ENCODE data around the gene SNCB.

The SNCB gene

DNA sequence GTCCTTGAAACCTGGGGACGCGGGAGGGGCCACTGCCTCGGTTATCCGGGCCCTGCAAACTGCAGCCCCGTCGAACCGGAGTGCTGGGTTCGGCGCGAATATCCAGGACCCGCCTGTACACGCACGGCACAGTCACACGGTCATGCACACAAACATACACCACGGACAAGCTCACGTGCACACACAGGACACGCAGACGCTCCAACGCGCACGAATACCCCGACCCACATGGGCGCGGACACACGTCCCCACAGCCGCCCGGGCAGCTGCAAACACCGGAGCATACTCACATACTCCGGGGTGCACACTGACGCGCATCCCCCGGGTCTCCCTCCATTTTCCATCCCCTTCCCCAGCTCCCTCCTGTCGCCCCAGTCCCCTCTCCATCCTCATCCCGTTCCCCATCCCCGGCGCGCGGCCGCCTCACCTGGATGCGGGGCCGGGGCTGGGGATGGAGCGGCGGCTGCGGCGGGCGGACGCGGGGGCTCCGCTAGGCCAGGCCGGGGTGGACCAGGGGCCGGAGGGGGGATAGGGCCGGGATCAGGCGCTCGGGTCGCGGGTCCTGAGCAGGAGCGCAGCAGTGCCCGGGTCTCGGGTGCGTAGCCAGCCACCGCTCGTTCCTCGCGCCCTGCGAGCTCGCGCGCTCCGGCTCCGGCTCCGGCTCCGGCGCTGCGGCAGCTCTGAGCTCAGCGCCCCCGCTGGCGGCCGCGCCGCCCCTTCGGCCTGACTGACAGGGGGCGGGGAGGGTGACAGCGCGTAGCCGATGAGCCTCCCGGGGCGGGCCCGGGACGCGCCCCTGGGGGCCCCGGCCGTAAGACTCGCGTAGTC, at the start of gene SNCB, which contains the start of gene EIF4E1B:
SNCB (minus strand) TSS at position 682 of the 828 bp plus-strand sequence. CDS start 880 bp downstream, outside the sequence.
EIF4E1B (plus strand) TSS at position 823 of the 828 bp plus-strand sequence. CDS start 12,113 bp downstream, outside the sequence.
- DNase-seq (ENCODE audit: low read depth in 3 of 3): peak in 1 of 3 experiments; percentile 33

DNA sequence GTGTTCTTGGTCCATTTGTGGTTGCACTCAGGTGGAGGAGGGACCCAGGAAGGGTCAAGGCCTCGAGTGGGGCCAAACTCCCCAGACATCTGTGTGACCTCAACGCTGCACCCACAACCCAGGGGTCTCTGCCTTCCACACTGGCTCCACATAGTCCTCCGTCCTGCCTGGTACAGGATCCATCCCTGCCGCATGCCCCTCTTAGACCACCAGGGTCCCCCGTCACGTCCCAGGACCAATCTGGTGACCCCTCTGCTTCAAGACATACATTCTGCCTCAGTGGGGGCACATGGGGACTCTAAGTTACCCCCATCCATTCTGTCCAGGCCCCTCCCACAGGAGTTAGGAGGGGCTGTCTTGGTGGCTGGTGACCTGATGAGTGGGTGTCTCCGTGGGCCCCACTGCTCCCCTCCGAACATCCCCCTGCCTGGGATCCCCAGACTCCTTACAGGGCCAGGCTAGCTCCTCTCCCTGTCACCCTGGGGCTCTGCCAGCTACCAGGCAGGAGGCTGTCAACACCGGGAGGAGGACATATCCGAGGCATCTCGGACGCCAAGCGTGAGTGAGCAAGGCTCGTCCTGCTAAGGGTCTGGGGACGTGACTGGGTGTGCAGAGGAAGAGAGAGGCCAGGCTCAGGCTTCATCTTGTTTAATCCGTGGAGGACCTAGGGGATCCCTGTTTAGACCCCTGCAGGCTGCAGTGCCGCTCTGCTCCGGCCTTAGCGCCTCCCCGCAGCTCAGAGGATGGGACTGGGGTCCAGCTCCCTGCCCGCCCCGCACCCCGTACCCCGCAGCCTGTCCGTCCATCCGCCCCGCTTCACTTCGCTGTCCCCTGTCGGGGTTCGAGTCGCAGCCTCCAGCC, 49.3 kb upstream of the SNCB start:
- DNase-seq (ENCODE audit: low read depth in 3 of 3): no peak

DNA sequence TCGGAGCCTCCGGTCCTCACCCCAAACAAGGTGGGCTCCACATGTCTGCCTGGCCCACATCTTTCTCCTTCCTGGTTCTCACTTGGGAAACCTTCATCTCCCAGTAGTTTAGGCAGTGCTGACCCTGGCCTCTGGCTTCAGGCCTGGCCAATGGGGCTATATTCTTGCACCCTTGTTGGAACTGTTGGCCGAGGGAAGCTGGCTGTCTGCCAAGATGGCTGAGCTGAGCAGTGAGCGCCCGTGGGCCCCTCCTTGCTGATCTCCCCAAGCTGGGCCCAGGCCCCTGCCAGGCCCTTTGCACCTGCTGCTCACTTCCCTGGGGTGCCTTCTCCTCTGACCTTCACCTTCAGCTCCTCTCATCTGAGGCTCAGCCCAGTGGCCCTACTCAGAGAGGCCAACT, 48.2 kb upstream of the SNCB start:
- DNase-seq (ENCODE audit: low read depth in 3 of 3): no peak

DNA sequence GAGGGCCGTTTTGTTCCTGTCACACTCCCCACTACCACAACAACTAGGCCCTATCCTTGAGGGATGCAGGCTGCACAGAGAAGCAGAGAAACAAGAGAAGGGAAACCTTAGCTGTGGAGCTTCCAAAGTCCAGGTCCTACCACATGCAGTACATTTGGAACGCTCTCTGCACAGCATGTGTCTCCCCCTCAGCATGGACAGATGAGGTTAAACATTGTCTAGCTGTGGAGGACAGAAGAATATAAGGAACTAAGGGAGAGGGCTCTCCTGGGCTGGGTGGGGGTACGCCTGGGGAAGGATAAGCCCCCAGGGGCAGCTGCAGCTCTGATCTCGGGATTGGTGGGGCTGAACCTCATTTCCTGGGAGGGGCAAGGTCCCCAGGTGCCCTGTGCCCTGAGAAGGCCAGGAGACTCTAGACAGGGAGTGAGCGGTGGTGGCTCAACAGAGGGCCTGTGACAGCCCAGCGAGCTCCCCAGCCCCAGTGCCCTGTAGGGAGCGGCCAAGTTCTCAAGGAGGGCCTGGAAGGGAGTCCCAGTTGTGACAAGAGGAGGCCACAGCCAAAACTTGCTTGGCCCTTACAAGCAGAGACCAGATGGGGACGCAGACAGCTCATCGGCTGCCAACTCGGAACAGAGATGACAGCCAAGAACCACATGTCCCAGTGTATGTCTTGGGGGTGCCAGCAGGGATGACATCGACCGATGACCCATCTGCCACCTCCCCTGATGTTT, 47.0 kb upstream of the SNCB start:
- no peak for DNase-seq (ENCODE audit: low read depth in 3 of 3)

DNA sequence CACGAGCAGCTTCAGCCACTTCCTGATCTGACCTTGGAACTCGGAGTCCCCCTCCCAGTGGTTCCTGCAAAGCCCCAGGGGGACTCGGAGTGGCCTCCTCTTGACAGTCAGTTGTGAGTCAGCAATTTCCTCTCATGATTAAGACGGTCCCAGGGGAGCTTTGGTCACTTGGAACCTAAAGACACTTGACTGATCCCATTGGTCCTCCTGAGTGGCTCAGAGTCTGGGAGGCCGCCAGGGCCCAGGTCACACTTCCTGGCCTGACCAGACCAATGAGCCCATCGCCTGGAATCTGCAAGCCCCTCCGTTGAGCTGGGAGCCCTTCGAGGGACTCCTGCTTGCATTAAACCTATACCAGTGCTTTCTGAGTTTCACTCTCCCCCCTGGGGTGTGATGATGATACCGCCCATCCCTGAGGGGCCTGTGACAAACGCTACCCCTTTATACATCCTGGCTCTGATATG, 46.1 kb upstream of the SNCB start:
- DNase-seq (ENCODE audit: low read depth in 3 of 3): no peak

DNA sequence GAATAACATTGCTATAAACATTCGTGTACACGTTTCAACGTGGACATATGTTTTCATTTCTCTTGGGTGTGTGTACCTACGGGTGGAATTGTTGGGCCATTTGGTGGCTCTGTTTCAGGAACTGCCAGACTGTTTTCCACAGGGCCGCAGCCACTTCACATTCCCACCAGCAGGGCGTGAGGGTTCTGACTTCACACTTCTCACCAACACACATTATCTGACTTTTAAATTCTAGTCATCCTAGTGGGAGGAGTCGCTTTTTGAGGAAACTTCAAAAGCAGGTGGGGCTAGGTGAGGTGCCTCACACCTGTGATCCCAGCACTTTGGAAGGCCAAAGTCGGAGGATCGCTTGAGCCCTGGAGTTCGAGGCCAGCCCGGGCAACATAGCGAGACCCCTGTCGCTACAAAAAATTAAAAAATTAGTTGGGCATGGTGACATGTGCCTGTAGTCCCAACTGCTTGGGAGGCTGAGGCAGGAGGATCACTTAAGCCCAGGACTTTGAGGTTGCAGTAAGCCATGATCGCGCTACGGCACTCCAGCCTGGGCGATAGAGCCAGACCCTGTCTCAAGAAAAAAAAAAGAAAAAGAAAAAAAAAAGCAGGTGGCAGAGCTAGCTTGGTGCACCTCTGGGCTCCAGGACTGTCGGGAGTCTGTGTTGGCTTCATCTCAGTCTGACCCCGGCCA, 45.5 kb upstream of the SNCB start:
- DNase-seq (ENCODE audit: low read depth in 3 of 3): no peak

DNA sequence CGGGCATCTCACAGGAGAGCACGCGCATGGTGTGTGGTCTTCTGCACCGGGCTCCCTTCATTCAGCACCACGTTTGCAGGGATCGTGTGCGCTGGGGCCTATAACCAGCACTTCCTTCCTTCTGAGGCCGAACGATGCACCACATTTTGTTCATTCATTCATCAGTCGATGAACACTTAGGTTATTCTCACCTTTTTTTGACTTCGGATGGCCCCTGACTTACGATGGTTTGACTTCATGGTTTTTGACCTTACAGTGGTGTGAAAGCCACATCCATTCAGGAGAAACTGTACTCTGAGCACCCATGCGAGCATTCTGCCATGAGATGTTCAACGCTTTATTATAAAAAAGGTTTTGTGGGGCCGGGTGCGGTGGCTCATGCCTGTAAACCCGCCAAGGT, 44.5 kb upstream of the SNCB start:
- DNase-seq (ENCODE audit: low read depth in 3 of 3): no peak

DNA sequence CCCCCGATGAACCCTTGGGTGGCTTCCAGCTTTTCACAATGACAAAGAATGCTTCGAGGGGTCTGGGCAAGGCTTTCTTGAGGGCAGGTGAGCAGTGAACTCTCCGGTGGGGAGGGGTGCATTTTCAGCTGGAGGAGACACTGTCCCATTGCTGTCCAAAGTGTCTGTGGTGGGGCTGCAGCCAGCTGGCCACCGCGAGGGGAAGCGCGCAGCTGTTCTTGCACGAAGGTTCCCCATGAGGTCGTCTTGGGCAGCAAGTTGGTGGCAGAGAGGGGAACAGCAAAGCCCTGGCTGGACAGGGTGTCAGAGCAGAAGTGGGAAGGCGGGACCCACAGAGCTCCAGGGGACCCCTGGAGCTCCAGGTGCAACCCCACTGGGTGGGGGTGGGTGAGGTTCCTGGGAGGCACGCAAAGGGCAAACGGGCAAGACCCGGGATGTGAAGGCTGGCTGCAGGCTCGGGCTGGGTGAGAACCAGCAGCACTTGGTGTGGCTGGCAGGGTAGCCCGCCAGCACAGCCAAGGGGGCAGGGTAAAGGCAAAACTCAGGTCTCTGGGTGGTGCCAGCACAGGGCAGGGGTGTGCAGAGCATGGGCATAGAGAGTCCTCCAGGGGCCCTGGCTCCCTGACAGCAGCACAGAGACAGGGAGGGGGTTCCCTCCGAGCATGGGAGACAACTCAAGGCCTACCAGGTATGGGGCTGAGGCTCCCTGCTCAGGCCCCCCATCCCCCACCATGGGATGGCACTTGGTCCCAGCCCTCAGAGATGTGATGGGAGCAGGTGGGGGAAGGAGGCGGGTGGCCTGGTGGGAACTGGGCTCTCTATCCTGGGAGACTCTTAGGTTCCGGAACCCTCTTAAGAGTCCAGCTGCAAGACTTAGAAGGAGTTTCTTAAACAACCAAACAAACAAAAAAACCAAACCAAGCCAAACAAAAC, 43.6 kb upstream of the SNCB start:
- DNase-seq (ENCODE audit: low read depth in 3 of 3): no peak

DNA sequence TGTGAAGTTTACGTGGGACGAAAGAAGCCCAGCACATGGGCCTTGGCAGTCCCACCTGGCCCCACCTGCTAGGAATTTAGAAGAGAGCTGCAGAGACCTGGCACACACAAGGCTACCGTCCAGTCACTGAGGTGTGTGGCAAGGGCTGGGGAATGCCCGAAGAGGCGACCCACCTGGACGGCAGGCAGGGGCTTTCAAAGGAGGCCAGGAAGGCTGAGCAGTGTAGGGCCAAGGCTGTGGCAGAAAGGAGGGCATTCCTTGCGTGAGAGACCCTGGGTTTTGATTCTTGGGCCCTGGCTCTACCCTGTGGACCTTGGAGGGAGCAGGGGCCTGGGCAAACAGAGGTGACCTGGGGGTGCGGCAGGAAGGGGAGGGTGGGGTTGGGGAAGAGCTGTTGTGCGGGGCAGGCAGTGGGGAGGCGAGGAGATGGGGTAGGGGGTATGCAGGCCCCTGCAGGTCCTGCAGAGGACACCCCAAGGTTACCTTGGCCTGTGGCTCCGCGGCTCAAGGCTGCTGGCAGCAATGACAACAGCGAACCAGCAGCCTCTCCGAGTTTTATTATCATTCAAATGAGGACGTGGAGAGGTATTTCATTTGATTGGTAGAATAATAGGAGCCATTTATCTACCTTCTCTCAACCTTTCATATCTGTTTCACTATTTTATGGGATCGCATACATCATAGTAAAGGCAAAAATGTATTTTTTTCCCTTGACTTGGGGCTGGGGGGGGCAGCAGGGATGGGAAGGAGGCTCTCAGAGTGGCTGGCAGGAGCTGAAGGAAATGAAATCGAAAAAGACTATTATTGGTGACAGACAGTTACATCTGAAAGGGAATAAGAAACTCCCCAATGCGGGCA, 41.8 kb upstream of the SNCB start:
- no peak for DNase-seq (ENCODE audit: low read depth in 3 of 3)

DNA sequence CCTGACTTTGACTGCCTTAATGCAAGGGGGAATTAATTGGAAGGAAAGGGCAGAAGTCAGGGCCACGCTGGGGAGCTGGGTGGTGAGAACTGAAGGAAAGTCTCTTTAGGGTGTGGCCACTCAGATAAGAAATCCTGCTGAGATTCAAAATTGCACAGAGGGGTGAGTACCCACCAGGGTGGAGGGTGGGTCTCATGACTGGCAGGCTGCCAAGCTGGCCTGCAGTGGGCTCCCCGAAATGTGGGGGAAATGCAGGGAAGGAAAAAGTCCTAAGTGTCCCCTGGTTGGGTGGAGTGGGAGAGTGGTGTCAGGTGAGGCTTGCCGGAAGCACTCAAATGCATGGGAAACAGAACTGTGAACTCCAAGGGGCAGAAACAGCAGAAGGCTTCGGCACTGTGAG, 41.1 kb upstream of the SNCB start:
- DNase-seq (ENCODE audit: low read depth in 3 of 3): no peak

DNA sequence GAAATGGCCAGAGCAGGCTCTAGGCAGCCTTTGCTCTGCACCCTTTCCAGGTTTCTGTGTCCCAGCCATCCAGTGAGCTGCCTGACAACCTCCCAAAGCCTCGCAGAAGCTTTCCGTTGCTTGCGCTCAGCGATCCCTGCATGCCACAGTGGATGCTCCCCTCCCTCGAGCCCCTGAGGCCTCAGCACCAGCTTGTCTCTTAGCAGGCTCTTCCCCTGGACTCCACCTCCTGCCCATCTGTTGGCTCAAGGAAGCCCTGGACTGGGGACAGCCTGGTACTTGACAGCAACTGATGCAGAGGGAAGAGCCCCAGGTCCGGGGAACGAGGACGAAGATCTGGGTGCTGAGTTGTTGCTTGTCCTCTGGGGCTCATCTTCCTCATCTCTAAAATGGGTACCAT, 40.1 kb upstream of the SNCB start:
- DNase-seq (ENCODE audit: low read depth in 3 of 3): no peak

DNA sequence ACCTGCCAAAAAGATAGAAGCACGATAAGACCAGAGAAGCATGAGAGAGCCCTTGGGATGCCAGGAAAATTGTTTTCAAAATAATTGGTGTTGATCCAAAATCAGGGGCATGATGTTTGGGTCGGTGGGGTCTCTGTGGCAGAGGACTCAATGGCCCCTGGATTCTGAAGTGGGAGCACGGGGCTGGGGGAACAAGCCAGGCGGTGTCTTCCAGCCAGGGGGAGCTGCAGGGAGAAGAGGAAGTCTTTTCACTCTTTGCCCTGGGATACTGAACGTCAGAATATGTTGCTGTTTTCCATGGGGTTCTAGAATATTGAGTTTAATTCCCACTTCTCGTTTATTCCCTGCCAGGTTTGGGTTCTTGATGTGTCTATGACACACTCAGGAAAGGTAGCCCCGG, 37.3 kb upstream of the SNCB start:
- DNase-seq (ENCODE audit: low read depth in 3 of 3): no peak

DNA sequence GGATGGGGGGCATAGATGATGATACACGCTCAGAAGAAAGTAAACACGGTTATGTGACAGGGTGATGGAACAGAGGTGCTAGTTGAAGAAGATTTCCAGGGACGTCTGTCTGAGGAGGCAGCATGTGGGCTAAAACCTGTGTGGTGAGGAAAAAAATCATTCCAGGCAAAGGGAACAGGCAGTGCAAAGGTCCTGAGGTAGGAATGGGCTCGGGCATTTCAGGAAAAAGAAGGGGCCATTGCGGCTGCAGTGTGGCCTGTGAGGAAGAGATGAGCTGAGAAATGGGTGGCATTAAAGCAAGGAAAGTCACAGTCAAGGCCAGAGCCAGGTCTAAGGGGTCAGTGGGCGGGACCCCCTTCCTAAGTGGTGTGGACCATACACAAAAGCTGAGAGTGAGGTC, 35.2 kb upstream of the SNCB start:
- no peak for DNase-seq (ENCODE audit: low read depth in 3 of 3)

DNA sequence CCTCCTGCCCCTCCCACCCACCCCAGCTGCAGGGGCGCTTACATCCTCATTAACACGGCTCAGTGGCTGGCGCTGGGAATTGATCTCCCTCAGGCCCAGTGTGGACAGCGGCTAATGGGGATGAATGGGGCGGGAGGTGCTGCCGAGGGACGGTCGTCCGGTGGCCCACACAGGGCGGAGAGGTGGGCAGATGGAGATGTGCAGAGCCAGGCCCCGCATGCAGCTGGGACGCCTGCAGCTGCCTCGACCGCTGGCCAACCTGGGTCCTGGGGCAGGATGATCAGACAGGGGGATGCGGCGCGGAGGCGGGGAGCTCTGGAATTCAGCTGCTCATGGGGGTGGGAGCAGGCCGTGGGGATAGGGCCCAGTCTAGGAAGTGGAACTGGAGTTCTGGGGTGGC, 34.6 kb upstream of the SNCB start:
- no peak for DNase-seq (ENCODE audit: low read depth in 3 of 3)

DNA sequence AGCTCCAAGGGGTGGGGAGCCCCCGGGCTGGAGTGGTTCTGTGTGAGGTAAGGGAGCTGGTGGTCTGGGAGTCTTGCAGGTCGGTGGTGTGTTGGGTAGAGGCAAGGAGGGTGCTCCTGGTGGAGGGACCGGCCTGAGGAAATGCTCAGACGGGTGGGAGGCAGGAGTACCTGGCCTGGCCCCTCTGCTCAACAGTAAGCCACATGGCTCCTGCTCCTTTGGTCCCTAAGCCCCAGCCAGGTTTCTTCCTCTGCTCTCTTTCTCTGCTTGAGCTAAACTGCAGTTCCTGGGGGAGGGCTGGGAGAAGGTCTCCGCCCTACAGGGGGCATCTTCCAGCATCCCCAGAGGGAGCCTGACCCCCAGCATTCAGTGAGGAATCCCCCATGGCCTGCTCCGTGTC, 34.1 kb upstream of the SNCB start:
- DNase-seq (ENCODE audit: low read depth in 3 of 3): no peak

DNA sequence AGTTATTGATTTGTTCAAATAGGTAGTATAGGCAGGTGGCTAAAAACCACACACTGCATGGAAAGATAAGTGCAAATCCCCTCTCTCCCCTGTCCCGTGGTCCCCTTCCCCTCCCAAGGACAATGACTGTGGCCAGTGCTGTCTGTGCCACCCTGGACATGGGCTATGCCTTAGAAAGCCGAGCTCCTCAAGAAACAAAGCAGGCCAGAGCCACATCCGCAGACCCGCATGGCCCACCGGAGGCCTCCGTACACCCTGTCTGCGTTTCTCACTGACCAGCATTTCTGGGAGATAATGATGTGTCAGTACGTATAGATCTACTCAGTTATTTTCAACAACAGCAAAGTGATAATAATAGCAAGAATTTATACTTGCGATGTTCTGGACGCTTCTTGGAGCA, 33.2 kb upstream of the SNCB start:
- DNase-seq (ENCODE audit: low read depth in 3 of 3): no peak

DNA sequence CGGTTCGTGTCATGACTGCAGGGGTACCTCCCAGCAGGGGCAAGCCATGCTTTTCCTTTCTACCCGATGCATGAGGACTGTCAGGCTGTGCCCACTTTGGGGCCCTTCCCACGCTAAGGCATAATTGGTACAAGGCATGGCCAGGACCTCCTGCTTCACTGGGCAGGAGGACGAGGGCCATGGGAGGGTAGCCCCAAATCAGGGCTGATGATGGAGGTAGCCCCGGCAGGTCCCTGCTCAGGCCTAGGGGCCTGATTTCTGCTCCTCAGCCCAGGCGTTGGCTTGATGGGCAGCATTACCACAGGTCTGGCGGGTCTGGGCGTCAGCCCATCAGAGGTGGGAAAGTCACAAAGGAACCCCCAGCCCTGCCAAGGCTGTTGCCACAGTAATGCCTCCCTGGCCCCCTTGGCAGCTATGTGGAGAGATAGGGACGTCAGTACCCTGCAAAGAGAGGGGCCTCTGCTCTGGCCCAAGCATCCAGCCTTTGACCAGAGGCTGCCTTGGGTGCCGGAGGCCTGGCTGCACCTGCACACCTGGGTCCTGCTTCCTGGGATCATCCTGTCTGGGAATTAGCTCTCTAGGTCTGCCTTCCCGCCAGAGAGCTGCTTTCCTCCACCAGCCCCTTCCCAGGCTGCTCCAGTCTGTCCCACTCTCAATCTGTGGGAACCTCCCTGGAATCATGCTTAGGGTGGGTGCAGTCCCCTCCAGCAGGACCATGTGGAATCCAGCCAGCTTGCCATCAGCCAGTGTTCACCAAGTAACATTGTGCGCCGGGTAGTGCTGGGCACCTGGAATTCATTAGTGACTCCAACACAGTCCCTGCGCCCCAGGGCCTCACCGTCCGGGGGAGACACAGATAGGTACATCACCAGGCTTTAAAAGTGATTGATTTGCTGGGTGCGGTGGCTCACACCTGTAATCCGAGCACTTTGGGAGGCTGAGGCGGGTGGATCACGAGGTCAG, 32.3 kb upstream of the SNCB start:
- DNase-seq (ENCODE audit: low read depth in 3 of 3): no peak

DNA sequence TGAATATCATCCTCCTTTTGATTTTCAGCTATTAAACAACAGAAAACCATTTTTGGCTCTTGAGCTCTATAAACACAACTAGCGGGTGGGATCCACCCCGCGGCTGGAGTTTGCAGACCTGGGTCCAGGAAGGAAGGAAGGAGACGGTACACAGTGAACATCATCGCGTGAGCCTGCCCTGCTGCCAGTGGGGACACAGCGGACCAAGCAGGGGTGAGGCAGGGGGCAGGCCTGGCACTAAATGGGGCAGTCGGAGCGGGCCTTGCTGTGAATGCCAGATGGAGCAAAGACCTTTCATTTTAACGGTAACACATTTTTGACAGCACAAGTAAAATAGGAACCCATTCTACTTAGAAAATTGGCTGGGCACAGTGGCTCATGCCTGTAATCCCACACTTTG, 31.3 kb upstream of the SNCB start:
- DNase-seq (ENCODE audit: low read depth in 3 of 3): no peak
